GM19395 (cell line): ENCODE measurements around the gene GRM8.

ENCODE experiments used
- ATAC-seq: cut with Tn5 transposase; IDR thresholded peaks from one replicate; pipeline ENCODE4 v1.9.1; 2021; ENCODE audit warnings: mild to moderate bottlenecking, moderate library complexity; ENCODE audit not compliant: unreplicated experiment

Gene GRM8

DNA sequence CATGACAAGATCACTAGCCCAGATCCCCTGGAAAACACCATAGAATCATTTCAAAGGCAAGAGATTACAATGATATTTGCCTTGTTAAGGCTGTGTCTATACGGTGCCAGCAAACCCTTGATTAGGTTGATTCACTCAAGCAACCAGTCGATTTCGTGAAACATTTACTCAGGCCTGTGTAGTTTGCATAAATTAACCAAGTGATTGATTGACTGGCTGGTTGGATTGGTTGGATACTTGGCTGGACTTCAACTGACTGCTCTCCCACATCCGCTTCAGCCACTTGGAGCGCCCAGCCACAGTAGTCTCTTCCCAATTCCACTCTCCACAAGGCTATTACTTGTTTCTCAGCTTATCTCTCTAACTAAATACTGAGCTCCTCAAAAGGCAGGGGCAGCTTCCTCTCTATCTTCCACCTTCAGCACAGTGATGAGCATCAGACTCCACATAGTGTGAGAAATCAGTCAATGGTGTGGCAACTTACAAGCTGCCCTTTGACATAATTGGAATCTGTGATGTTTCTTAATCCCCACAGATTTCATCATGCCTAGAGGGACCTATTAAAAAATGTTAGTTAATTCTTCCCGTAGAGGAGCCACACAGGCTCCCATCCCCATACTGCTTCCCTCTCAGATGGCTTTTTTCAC lies 217.4 kb downstream of the GRM8 start:
- ATAC-seq = no peak

DNA sequence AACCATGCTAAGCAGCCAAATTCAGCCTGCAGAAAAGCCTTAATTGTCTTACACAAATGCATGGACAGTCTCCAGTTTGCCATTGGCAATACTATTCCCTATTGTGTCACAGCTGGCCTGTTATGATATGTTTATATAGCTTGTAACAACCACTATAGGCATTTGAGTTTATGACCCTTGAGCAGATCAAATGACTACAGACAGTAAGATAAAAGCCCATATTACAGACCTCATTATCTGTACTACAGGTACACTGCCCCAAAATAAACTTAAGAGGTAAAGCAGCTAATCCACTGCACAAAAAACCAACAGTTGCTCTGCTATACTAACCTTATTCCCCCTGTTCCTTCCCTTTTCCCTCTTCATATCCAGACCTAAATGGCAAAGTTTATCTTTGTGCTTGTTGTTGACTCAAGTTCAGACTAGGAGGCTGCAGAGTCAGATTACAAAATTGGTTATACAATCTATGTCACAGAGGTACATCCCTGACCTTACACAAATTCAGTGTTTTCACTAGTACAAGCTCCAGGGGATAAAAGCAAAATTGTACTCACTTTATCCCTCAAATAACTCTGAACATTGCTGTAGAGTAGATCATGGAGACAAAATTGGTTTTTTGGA lies 218.4 kb downstream of the GRM8 start:
- no peak for ATAC-seq

DNA sequence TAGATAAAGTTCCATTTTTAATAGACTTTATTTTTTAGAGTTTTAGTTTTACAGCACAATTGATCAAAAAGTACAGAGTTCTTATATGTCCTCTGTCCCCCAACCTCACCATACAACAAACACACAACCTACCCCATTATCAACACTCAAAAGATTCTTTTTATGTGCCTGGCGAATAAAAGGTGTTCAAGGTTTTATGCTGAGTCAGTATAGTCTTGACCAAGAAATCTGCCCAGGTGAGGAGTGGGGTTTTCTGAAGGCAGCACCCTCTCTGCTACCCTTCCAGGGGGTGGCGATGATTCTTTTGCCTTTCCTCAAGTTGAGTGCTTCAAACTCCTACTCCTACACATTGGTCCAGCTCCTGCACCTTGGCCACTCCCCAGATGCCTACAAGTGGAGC lies 222.9 kb downstream of the GRM8 start:
- no peak for ATAC-seq

GRCh38 chr7:127021857-127022256 lies 230.9 kb downstream of the GRM8 start:
- no peak for ATAC-seq

DNA sequence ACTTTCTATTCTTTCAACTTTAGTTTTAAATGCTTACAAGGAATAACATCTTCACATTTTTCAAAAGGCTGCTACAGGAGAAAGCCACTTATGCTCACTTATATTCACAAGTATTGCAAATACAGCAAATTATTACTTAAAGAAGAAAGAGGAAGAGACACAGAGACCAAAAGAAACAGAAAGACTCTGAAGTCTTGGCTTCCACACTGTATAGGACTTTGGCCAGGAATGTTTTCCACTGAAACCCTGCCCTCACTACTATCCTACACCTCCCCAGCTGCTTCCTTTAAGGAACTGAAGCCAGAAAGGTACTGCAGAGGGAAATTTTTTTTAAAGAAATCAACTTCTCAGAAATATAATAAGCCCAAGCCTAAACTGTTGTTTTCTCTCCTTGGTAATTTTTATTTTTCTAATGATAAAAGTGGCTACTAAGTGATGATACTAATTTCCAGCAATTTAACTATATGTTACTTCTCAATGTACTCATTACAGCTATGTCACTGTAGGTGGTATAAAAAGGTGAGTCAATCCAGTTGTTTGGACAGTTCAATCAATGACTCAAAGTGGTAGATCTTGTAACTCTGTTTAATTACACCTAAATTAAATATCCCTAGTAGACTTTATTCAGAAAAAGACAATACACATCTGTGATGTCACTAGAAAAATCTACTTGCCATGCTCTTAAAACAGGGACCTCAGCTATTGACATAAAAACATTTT lies 231.6 kb downstream of the GRM8 start:
- ATAC-seq = no peak

DNA sequence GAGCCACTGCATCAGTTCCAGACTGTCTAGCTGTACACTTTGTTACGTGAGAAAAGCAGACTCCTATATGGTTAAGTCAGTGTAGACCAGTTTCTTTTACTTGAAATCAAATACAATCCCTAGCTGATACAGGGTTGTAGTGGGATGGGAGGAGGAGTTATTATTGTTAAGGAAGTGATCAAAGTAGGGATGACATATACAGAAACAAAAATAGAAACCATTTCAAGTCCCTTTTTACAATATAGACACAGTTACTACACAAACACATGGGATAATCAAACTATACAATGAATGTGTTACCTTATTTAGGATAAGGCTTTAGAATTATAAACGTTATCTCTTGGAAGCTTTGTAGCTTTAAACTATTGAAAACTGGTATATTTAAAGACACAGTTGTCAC lies 233.9 kb downstream of the GRM8 start:
- no peak for ATAC-seq

- ATAC-seq = no peak
Measured at GRCh38 chr7:127017196-127017595, 235.5 kb downstream of the GRM8 start.

DNA sequence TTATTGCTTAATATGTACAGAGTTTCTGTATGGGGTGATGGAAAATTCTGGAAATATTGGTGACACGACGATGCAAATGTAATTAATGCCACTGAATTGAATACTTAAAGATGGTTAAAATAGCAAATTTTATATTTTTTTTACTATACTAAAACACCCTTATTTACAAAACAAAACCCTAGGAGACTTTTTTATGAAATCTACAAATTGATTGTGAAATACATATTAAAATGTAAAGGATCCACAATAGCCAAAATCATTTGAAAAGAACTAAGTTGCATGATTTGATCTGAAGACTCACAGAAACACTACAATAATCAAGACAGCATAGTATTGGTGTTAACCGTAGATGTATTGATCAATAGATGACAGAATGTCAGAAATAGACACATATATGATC lies 252.0 kb downstream of the GRM8 start:
- no peak for ATAC-seq

DNA sequence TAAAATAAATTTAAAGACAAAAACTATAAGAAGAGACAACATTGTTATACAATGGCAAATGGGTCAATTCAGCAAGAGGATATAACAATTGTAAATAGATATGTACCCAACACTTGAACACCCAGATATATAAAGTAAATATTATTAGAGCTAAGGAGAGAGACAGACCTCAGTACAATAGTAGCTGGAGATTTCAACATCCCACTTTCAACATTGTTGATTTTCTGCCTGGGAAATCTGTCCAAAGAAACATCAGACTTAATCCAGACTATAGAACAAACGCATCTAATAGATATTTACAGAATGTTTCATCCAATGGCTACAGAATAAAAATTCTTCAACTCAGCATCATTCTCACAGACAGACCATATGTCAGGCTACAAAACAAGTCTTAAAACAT lies 256.1 kb downstream of the GRM8 start:
- no peak for ATAC-seq

- no peak for ATAC-seq
Measured at GRCh38 chr7:126993626-126994213, 259.0 kb downstream of the GRM8 start.

DNA sequence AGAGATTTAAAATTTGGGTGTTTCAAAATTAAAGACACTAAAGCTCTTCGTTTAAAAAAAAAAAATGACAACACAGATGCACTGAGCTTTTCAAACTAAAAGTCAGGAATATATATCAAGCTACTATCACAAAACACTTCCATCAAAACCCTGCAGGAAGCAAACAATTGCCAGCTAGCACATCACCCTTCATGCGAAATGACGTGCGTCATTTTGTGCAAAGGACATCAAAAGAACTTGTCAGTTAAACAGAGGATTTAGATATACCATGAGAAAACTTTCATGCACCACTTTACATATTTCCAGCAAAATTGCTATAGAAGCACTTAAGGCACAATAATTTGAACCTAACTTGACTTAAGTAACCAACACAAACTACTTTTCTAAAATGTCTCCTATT lies 264.7 kb downstream of the GRM8 start:
- no peak for ATAC-seq

DNA sequence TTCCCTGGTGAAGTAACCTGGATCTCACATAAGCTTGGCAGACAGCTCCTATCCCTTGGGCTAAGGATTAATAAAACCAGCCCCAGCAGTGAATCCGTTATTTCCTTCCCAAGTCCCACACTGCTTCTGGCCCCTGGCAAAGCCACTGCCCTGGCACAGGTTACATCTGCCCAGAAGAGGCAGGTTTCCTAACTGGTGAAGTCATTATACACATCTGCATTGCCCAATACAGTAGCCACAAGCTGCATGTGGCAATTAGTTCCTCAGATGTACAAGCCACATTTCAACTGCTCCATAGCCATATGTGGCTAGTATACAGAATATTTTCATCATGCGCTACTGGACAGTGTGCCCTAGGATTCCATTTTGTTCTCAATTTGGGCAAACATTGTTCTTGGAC lies 273.0 kb downstream of the GRM8 start:
- ATAC-seq = no peak

- ATAC-seq = no peak
Measured at GRCh38 chr7:126978865-126979264, 273.9 kb downstream of the GRM8 start.

DNA sequence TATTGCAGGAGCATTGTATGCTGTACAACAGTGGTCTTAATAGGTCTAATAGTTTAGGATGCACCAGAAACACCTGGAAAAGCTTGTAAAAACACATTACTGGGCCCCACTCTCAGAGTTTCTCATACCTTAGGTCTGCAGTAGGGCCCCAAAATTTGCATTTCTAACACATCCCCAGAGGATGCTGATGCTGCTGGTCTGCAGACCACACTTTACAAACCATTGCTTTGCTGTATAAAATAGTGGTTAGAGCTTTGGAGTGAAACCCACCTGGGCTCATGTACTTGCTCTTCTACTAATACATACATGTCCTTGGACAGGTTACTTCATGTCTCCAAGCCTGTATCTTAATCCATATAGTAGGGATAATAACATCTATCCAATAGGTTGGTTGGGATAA lies 279.7 kb downstream of the GRM8 start:
- ATAC-seq = no peak

GRCh38 chr7:126972571-126972970 lies 280.2 kb downstream of the GRM8 start:
- no peak for ATAC-seq

DNA sequence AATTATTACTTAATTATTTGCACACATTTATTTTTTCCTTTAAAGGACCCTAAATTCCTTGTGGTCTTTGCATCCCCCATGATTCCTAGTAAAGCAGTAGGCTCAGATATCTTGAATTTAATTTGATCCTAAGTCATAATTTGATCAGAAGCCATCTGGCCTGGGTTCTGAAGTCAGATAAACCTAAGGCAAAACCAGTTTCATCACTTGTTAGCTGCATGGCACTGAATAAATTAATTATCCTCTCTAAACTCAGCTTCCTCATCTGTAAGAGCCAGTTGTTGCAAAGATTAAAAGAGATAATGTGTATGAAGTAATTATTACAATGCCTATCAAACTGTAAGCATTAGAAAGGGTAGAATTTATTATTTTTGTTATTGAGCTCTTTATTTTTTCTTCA lies 293.1 kb downstream of the GRM8 start:
- ATAC-seq = no peak

DNA sequence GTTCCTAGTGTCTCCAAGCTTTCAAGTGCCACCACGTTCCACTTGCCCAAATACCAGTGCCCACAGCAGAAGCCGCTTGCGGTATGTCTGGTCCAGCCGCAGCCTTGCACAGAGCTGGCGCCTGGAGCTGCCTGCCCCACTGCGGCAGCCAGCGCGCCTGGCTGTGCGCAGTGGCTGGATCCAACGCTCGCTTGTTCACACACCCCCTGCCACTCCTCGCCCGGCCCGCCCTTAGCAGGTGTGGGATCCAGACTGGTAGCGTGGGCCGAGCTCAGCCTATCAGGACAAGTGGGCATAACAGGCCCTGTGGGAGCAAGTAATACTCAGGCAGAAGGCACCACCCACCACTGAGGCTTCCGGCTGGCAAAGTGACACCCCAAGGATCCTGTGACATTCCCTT lies 294.4 kb downstream of the GRM8 start:
- no peak for ATAC-seq

DNA sequence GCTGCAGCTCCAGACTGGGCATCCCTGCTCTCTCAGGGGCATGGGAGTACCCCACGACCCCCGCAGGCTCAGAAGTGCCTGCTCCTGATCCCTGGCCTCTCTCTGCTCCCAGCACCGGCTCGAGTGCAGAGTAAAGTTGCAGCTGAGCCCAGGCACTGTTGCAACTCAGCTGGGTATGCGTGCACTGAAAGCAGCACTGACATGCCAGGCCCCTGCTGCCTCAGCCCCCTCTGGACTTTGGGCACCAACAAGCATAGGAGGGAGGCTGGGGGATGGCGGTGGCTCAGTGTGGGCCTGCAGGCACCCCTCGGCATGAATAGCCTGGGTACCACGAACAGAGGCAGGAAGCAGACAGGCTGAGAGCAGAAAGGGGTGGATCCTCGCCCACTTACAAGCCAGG lies 295.3 kb downstream of the GRM8 start:
- no peak for ATAC-seq

- no peak for ATAC-seq
Measured at GRCh38 chr7:126953461-126953860, 299.3 kb downstream of the GRM8 start.

DNA sequence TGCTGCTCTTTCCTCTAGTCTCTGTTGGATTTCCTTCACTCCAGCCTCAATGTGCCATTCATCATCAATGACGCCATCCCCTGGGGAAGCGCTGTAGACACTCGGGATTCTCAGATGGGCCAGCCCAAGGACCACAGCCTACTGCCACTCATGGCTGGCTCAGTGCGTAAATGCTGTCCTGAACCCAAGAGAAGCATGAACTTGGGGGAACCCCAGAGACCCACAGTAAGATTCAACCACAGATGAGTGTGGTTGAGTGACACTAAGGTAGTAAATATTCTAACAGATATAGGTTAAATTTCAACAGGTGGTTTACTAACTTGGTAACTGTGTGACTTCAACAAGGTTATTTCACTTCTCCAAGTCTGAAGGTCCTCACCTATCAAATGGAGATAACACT lies 304.1 kb downstream of the GRM8 start:
- ATAC-seq = peak; percentile 79

GRCh38 chr7:126940723-126941307 lies 311.9 kb downstream of the GRM8 start:
- no peak for ATAC-seq

- no peak for ATAC-seq
Measured at GRCh38 chr7:126937171-126937570, 315.6 kb downstream of the GRM8 start.
